GM18867 (cell line): ENCODE measurements around the gene MAEL.
A peak's percentile ranks its signal among the peaks of the same experiment; 100 is the strongest.

Experiments
- ATAC-seq: cut with Tn5 transposase; IDR thresholded peaks from one replicate; pipeline ENCODE4 v1.9.1; 2021; ENCODE audit warnings: mild to moderate bottlenecking, moderate library complexity; ENCODE audit not compliant: unreplicated experiment

MAEL gene

DNA sequence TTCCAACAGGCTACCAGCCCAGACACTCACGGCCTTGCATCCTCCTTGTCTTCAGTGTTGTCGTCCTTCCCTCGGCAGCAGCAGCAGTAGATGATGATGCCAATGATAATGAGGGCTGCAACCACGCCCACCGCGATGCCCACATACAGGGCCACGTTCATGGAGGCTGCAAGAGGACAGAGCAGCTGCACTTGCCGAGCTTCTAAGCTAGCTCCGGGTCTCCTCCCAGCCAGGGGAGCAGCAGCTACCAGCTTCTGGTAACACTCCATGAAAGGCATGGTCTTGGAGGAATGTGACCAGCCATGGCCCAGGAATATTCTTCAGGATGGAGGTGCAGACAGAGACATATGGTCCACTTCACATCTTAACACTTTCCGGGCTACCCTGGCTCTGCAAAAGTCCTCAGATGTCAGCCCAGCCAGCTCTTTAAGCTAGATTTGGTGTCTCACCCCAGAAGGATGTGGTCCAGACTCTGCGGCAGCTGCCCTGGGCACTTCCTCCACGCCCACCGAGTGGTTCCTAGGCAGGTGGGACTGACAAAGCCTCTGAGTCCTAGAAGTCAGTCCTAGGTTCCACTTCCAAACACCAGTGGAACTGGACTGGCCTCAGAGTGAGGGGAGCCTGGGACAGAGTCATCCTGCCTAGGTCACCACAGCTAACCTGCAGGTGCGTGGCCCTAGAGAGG, 66.0 kb downstream of the MAEL start:
- no peak for ATAC-seq

DNA sequence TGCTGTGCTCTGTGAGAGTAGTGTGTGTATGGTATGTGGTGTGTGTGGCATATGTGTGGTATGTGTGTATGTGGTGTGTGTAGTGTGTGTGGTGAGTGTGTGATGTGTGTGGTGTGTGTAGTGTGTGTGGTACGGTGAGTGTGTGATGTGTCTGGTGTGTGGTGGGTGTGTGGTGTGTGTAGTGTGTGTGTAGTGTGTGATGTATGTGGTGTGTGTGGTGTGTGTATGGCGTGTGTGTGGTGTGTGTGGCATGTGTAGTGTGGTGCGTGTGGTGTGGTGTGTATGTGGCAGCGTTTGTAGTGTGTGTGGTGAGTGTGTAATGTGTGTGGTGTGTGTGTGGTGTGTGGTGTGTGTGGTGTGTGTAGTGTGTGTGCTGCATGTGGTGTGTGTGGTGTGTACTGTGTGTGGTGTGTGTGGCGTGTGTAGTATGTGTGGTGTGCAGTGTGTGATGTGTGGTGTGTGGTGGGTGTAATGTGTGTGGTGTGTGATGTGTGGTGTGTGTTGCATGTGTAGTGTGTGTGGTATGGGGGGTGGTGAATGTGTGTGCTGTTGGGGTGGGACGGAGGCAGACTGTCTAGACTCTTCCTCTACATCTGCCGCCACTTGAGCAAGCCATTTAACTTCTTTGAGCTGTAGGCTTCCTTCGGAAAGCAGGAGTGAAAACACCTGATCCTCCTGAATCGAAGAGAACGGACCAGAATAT, 67.6 kb downstream of the MAEL start:
- peak; percentile 22 for ATAC-seq

DNA sequence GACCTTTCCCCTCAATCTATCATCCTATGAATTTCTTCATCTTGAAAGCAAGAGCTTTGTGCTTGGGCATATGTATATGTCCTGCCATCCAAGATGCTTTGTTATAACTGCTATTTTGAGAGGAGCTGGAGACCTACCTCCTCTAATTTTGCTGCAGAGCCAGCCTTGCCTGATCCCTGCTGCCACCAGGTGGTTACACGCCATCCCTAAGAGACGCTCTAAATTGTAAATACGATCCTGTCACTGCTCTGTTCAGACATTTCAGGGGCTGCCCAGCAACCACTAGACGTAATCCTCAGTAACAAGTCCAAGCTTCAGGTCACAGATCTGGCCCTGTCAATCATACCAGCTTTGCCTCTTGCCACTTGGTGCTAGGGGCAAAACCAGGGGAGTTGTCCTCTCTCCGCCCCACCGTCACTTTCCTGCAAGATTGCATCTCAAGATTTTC, 68.2 kb downstream of the MAEL start:
- peak; percentile 76 for ATAC-seq

DNA sequence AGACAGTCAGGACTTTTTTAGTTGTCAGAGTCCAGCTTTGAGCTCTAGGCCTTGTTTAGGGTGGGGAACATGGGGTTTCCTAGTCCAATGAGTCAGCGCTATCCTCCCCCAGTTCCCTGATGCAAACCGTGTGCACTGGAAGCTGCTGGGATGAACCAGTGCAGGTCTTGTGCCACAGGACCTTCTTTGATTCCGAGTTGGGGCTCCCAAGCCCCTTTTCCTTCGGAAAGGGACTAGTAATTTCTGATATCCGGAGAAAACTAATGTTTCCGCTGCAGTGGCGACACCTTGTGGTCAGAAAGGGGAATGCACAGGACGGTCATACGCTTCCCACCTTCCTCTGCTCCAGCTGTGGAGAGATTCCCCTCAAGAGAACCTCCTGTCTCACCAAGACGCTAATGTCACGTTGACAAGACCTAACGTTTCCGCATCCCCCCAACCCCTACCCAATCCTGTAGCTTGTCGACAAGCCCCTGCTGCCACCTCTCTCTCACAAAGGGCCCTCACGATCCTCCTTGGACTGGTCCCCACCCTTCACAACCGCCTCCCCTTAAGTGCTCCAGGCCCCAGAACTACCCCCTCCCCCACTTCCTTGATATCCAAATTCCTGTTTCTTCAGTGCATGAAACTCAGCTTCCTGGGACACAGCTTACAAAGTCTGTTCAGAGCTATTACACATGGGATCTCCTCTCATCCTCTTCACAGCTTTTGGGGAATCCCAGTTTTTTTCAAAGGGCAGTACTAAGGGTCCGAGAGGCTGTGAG, 70.1 kb downstream of the MAEL start:
- no peak for ATAC-seq

DNA sequence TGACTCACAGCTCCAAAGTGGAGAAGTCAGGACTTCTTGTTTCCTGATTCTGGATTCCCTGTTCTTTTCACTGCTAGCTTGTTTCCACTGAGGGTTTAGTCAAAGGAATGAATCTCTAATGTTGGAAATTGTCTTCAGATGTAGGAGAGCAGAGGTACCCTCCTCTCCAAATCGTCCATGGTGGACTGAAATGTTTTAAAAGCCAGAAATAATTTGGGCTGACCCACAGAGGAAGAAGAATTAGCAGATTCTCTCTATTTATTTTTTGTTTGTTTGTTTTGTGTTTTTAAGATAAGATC, 70.7 kb downstream of the MAEL start:
- ATAC-seq: no peak

DNA sequence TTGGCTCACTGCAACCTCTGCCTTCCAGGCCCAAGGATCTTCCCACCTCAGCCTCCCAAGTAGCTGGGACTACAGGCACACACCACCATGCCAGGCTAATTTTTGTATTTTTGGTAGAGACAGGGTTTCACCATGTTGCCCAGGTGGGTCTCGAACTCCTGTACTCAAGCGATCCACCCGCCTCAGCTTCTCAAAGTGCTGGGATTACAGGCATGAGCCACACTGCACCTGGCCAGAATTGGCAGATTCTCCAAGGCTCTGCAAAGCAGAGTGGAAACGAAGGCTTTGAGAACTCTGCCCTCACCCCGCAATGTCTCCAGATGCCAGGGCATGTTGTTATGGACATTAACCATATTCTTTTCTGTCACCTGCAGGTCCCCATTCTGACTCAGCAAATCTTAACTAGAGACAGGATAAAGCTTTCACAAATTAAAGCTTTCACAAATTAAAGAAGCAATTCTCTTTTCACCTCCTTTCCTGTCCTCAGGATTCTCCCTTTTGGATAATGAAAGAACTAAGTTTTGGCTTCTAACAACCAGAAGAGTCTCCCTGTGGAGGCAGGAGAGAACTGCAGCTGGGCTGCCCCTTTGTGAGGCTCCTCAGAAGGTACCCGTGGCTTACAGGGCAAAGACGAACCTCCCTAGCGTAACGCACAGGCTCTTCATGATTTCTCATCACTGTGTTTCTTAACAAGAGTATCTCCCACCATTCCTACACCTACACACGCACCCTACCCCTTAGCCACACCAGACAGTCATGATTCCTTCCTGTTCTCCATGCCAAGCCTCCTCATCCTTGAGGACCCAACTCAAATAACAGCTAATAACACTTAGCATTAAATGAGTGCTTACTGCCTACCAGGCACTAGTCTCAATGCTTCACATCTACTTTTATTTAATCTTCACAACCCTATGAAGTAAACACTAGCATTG, 71.3 kb downstream of the MAEL start:
- ATAC-seq: no peak

DNA sequence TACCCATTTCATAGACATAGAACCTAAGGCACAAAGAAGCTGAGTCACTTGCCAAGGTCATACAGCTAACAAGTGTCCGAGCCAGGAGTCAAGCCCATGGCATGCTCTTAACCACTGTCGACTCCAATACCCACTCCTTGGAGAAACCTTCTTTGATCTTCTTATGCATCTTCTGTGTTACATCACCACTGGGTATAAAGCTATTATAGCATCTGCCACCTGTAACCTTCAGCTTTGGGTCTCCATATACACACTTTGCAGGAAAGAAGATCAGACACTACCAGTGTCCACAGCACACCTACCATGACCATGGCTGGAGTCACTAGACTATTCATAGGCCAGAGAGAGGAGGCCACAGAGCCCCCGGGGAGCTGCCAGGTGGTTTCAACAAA, 72.0 kb downstream of the MAEL start:
- ATAC-seq: no peak

DNA sequence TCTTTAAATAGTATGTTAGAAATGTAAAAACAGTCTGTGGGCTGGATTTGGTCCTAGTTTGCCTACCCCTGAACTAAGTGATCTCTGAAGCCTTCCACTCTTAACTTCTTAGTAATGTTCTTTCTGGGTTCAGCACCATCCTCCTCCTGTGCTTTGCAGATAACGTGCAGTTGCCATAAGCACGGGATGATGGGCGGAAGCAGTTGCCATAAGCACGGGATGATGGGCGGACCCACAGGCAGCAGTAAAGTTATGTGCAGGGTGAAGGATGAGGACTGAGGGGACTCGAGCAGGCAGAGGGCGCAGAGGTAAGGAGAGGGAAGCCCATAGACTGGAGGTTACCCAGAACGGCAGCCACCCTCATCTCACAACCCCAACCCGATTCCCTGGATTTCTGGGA, 75.5 kb downstream of the MAEL start:
- no peak for ATAC-seq

DNA sequence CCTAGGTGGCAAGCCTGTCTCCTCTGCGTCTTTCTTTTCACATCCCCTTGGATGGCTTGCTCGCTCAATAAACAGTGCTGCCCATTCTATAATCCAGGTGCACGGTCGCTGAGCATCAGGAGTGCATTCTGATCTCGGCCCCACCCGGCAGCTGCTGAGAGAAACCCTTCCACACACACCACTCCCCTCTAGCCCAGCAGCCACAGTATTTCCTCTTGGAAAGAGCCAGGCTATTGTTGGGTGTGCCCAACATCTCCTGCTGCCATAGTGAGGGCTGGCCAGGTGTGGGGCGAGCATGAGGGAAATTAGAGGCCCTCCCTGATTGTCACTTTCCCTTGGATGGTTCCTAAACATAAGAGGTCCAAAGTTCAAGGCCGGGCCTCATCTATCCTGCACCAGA, 76.4 kb downstream of the MAEL start:
- no peak for ATAC-seq

DNA sequence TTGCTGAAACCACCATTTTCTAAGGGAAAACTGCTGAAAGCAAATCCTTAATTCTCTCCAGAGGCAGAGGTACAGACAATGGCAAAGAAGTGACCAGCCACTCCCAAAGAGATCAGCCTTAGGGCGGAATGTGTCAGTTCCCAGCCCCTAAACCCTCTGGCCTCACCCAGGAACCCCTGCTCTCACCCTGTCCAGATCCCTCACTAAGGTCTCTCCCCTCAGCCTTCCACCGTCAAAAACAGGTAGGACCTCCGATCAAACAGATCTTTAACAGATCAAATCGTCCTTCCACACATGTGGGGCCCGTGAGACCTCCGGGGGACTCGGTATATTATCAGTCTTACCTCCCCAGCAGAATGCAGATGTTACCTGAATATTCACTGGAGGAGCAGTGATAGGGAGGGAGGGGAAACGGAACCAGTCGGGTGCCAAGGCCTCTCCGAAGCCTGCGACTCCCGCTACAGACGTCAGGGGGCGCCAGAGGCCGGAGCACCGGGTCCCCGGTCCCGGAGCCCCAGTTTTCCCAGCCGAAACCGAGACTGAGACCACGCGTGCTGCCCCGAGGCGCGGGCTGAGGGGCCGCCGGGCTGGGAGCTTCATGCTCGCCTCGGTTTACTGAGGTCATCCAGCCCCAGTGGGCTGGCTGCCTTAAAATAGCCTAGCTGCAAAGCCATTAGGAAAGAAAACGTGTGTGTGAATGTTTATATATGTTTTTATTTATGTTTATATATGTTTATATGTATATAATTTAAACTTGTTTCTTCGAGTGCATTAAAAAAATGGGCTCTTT, 77.4 kb downstream of the MAEL start:
- ATAC-seq: peak; percentile 83

DNA sequence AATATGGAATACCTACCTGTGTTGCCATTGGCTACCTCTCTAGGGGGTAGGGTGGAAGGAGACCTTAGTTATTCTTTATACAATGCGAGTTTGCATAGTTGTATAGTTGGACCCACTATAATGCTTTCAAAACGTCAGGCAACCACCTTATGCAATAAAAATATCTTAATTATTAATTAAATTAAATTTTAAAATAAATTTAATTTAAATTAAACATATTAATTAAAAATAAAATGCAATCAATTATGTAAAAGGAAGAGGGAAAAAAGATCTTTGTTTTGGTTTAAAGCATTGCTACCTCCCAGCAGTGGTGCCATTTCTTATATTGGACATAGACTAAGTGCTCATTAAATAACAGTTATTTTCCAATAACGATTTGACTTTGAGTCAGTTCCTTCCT, 78.8 kb downstream of the MAEL start:
- no peak for ATAC-seq

DNA sequence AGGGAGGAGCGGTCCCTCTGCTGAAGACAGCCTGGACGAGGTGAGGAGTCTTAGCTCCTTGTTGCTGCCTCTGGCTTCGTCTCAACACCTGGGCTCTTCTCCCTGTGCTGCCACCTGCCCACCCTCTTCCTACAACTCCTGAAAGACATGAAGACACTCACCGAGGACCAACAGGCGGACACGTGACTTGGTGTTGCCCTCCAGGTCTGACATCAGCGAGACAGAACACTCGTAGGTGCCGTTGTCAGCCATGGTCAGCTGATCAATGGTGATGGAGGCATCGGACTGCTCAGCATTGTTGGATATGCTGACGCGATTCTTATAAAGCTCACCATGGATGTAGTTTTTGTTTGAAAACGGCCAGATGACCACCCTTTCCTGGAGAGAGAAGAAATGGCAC, 79.7 kb downstream of the MAEL start:
- ATAC-seq: no peak

DNA sequence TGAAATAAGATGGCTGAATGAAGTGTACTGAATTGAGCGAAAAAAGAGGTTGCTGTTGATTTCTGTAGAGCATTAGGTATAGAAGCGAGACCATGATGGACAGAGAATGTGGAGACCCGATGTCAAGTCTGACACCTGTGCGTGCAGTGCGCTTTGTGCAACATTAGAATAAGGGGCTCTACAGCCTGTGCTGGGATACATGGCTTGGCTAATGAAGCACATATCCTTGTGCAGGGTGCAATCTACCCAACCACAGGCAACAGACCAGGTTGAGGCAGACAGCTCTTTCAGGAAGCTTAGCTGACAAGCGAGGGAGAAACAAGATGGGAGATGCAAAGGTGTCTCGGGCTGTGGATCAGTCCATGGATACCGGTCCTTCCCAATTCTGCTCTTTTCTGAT, 82.2 kb downstream of the MAEL start:
- no peak for ATAC-seq
